Stimulated activated memory B cell treated with anti-CD40 and anti-IgM and Interleukin-4, amounts not matched to agents 10 μg/mL and 1 μg/mL and 100 μg/mL, for 72 hours (primary cell): ENCODE results near the gene GPALPP1.

Experiments
- ATAC-seq: fragments of 150-1000 bp; cut with Tn5 transposase; 2 replicates; pipeline ENCODE4 v1.10.0; 2021
- H3K27ac Mint-ChIP-seq: one replicate; pipeline ENCODE4 v1.8.0; 2022; ENCODE audit warnings: mild to moderate bottlenecking, mixed read lengths
- H3K27me3 Mint-ChIP-seq: one replicate; pipeline ENCODE4 v1.8.0; 2022; ENCODE audit warnings: mixed read lengths
- H3K36me3 Mint-ChIP-seq: one replicate; pipeline ENCODE4 v1.8.0; 2022; ENCODE audit warnings: mixed read lengths
- H3K4me1 Mint-ChIP-seq: one replicate; pipeline ENCODE4 v1.8.0; 2022; ENCODE audit warnings: mixed read lengths
- H3K4me3 Mint-ChIP-seq: one replicate; pipeline ENCODE4 v1.8.0; 2022; ENCODE audit warnings: mild to moderate bottlenecking, moderate library complexity, mixed read lengths
- H3K9me3 Mint-ChIP-seq: one replicate; pipeline ENCODE4 v1.8.0; 2022; ENCODE audit warnings: mixed read lengths

GPALPP1 gene

GRCh38 chr13:45068036-45069001 is 79.0 kb downstream of the GPALPP1 start:
- no peaks in the 10 kb centered on the region for H3K36me3 Mint-ChIP-seq
- no peaks in the 10 kb centered on the region for H3K9me3 Mint-ChIP-seq
- no peak for ATAC-seq
- H3K27ac Mint-ChIP-seq, result no peak overlapping the region
- peaks cover 7% of the 10 kb centered on the region for H3K4me1 Mint-ChIP-seq
- peaks cover 35% of the 10 kb centered on the region for H3K27me3 Mint-ChIP-seq
- no peak overlapping the region for H3K4me3 Mint-ChIP-seq

GRCh38 chr13:45073809-45074208 is 84.5 kb downstream of the GPALPP1 start:
- ATAC-seq, result no peak
- no peaks in the 10 kb centered on the region for H3K9me3 Mint-ChIP-seq
- H3K27me3 Mint-ChIP-seq, result peaks cover 30% of the 10 kb centered on the region
- H3K36me3 Mint-ChIP-seq, result no peaks in the 10 kb centered on the region
- peaks cover 10% of the 10 kb centered on the region for H3K4me1 Mint-ChIP-seq
- no peak overlapping the region for H3K4me3 Mint-ChIP-seq
- no peak overlapping the region for H3K27ac Mint-ChIP-seq

- no peaks in the 10 kb centered on the region for H3K9me3 Mint-ChIP-seq
- H3K4me3 Mint-ChIP-seq, result no peak overlapping the region
- H3K36me3 Mint-ChIP-seq, result no peaks in the 10 kb centered on the region
- peaks cover 9% of the 10 kb centered on the region for H3K4me1 Mint-ChIP-seq
- H3K27me3 Mint-ChIP-seq, result peaks cover 30% of the 10 kb centered on the region
- H3K27ac Mint-ChIP-seq, result no peak overlapping the region
- ATAC-seq, result no peak
These were observed 85.4 kb downstream of the GPALPP1 start for GRCh38 chr13:45074721-45075120.

GRCh38 chr13:45078003-45078402 is 88.7 kb downstream of the GPALPP1 start:
- H3K9me3 Mint-ChIP-seq, result no peaks in the 10 kb centered on the region
- ATAC-seq, result no peak
- peaks cover 9% of the 10 kb centered on the region for H3K4me1 Mint-ChIP-seq
- no peak overlapping the region for H3K4me3 Mint-ChIP-seq
- no peak overlapping the region for H3K27ac Mint-ChIP-seq
- H3K27me3 Mint-ChIP-seq, result peaks cover 21% of the 10 kb centered on the region
- H3K36me3 Mint-ChIP-seq, result no peaks in the 10 kb centered on the region
